ENCODE data around the gene FSTL1. TPM values are rescaled to one million over a fixed set of nuclear protein-coding genes. Genes with fewer than 3 reads are reported as not detected.

FSTL1 gene
- total RNA-seq, 1 donor from 2014 or later = 0.12 TPM

DNA sequence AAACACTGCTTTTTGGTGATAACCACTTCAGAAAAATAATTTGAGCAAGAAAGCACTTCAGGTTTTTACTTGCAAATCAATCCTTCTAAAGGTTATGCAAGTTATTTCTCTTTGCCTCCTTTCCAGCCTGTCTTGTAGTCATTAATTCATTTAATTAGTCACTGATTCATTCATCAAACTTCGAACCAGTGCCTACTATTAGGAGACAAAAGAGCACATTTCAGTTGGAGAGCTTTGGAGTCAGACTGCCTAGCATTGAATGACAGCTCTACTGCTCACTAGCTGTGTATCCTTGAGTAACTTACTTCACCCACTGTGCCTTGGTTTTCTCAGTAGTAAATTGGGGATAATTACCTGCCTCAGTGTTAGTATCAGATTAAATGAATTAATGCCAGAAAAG lies 86.7 kb downstream of the FSTL1 start:
- intact Hi-C loops (cut with micrococcal nuclease) = no loop called here

GRCh38 chr3:120357807-120358206 lies 93.0 kb downstream of the FSTL1 start:
- intact Hi-C loops (cut with micrococcal nuclease) = loop anchor here (1.0 kb wide), 1 partner anchor 114 kb away; no protein-coding TSS in a partner anchor

- intact Hi-C loops (cut with micrococcal nuclease) = no loop called here
Observed at GRCh38 chr3:120355486-120355885, 95.3 kb downstream of the FSTL1 start.

- intact Hi-C loops (cut with micrococcal nuclease) = no loop called here
Observed at GRCh38 chr3:120353463-120353862, 97.3 kb downstream of the FSTL1 start.

DNA sequence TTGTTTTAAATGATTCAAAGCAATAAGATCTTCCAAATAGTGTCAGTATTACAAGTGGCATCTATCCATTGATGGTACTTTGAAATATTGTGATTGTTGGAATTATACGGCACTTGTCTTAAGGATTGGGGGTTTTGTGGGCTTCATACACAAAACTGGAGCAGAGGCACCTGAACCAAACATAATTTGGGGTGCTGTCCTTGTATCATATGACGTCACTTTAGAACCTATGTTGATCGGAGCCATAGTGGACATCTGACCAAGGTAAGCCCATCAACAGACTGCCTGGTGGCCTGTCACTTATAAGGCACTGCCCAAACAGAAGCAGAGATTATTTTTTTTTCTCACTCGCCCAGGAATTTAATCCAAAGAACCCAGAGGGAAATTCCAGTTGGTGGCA lies 98.8 kb downstream of the FSTL1 start:
- intact Hi-C loops (cut with micrococcal nuclease) = no loop called here

- intact Hi-C loops (cut with micrococcal nuclease) = no loop called here
Observed at GRCh38 chr3:120350401-120350941, 100.3 kb downstream of the FSTL1 start.

- intact Hi-C loops (cut with micrococcal nuclease) = loop anchor here (1.0 to 10.0 kb wide), 15 partner anchors 68 to 1485 kb away; partner anchors contain the start of genes ARHGAP31, CFAP91, COX17 and EAF2
Observed at GRCh38 chr3:120349855-120350125, 101.0 kb downstream of the FSTL1 start.

DNA sequence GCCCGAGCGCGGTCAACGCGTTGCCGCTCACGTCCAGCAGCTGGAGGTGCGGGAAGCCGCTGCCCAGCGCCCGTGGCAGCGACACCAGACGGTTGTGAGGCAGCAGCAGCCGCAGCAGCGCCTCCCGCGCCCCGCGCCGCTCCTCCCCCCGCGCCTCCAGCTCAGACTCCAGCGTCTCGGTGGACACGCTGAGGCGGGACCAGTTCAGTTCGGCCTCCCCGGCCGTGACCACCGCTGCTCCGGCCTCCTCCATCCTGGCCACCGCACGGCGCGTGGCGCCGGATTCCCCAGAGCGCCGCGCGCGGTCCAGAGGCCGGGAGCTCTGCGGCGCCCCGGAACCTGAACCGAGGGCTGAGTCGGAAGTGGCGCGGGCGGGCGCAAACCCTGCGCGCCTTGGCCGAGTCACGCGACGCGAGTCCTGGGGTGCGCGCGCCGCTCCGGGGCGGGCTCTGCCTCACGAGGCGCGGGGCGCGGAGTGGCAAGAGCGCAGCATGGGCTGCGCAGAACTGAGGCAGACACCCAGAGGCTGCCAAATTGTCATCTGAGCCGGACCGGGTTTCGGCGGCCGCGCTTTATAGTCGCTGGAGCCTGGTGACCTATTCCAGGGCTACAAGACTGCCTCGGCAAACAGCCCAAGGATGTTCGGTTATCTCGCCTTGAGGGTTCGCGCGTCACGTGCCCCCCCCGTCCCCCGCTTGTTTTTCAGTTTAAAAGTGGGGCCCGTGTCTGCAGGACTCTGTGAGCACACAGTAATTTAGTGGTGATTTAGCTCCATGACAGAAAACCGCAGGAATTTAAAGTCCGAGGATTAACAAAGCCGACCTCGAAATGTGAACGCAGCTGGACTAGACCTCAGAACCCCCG lies 101.6 kb downstream of the FSTL1 start, which contains the start of gene LRRC58:
LRRC58 (minus strand) TSS at position 364 of the 864 bp plus-strand sequence; CDS start at position 253, 111 bp downstream.
- intact Hi-C loops (cut with micrococcal nuclease) = loop anchor here (1.0 to 10.0 kb wide), 16 partner anchors 68 to 1486 kb away; partner anchors contain the start of genes ARHGAP31, CFAP91, COX17 and EAF2

DNA sequence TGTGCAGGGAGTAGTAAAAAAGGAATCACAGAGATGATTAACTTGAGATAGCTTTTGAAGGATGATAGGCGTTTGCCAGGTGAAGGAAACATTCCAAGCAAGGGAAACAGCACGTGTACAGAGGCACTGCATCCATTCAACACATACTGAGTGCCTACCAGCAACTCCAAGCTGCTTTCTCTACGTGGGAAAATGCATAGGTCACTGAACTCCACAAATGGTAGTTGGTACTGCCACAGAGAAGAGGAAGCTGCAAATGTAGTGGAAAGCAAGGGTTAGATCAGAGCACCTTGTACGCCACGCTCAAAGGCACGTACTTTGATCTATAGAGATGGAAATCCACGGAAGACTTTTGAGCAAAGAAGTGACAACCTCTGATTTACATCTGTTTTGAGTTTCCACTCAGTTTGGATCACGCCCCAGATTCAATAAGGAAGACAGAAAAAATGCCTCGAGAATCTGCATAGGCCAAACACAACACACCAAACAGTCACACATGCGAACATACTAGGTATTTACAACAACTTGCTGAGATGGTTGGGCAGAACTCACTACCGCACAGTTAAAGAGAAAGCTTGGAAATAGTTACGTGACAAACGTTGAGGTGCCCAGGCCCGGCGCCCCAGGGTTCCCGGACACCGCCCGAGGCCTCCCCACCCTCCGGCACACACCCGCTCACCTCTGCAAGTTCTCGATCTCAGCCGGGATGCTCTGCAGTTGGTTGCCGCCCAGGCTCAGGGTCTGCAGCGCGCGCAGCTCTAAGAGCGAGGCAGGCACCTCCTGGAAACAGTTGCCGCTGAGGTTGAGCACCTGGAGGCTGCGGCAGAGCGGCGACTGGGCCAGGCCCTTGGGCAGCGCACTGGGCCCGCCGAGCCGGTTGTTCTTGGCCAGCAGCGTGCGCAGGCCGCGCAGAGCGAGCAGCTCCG lies 102.5 kb downstream of the FSTL1 start:
- intact Hi-C loops (cut with micrococcal nuclease) = loop anchor here (1.0 to 10.0 kb wide), 9 partner anchors 104 to 1486 kb away; partner anchors contain the start of genes ARHGAP31, CFAP91, COX17 and EAF2

DNA sequence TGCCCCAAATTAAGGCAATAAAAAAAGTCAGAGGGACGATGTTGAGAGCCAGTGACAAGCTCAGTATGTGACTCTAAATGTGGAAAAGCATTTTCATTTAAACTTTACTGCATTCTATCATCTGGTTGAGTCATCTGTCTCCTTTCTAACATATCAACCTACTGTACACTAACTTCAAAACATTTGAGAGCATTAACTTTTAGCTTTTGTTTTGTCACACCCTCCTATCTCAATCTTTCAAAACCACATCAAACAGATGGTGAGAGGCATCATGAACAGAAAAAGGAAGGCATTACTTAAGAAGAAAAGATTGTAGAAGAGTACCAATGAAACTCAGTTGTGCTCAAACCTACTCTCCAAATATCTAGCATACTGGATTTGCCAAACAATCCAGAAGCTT lies 106.4 kb downstream of the FSTL1 start:
- intact Hi-C loops (cut with micrococcal nuclease) = loop anchor here (1.0 to 10.0 kb wide), 7 partner anchors 14 to 1490 kb away; partner anchors contain the start of genes ARHGAP31, EAF2, GSK3B and GTF2E1

Other genes starting within 250 kb of the FSTL1 start
- gene GPR156, start 165.8 kb downstream of the FSTL1 start, total RNA-seq = 0.07 TPM in 2 replicates
- gene LRRC58, start 101.6 kb downstream of the FSTL1 start, total RNA-seq = 22.8 and 23.4 TPM in 2 replicates
- gene NDUFB4, start 145.3 kb upstream of the FSTL1 start, total RNA-seq = 117 and 121 TPM in 2 replicates
- 0.39 and 0.61 TPM in 2 replicates for gene HGD, start 231.2 kb upstream of the FSTL1 start, total RNA-seq

All from T-helper 1 cell treated with Interleukin-12 subunit alpha and Interleukin-12 subunit beta and Interleukin-4 antibody, amounts not matched to agents 30 ng/mL and 1 ng/mL, for 36 hours (primary cell).